Panc1 (cell line): ENCODE measurements around the gene KCNA5. TPM values are rescaled to one million over a fixed set of nuclear protein-coding genes. Genes with fewer than 3 reads are reported as not detected.

Experiments used
- ATAC-seq: fragments of 200-7000 bp; cut with Tn5 transposase; 2 replicates; pipeline ENCODE4 v1.9.1; 2020; ENCODE audit warnings: mild to moderate bottlenecking, moderate library complexity
- BruUV-seq: library from RNA; stranded (reverse); fragments of 400-500 nt; replicated peaks from 2 replicates; lab custom pipeline; 2021; lab: Mats Ljungman, UMichigan
- CTCF ChIA-PET: fragments of 300-600 bp; sonication (Branson Sonifier 250); formaldehyde crosslinking; loops from one replicate; lab custom pipeline; 2022; ENCODE audit warnings: antibody characterized with exemption; lab: Charles Lee
- POLR2A ChIA-PET: fragments of 300-600 bp; sonication (Branson Sonifier 250); formaldehyde crosslinking; loops from one replicate; lab custom pipeline; 2022; ENCODE audit warnings: antibody characterized with exemption; lab: Charles Lee
- DNase-seq: peaks from one replicate; pipeline ENCODE4 v3.0.0-alpha.2; 2010; ENCODE audit warnings: low read depth, low spot score
- H3K27ac ChIP-seq: 2 replicates; pipeline ENCODE4 v1.5.1; 2011; ENCODE audit warnings: mild to moderate bottlenecking, low read length, inconsistent platforms
- H3K27me3 ChIP-seq: fragments of 200-500 bp; sonication (Bioruptor generic); 2 replicates; pipeline ENCODE4 v1.6.0; 2014; ENCODE audit warnings: low read length, inconsistent platforms; ENCODE audit not compliant: control insufficient read depth, insufficient read depth
- H3K36me3 ChIP-seq: fragments of 200-500 bp; sonication (Bioruptor generic); 2 replicates; pipeline ENCODE4 v1.5.1; 2014; ENCODE audit warnings: inconsistent platforms, mild to moderate bottlenecking, low read length, moderate library complexity; ENCODE audit not compliant: control insufficient read depth, insufficient read depth
- H3K4me1 ChIP-seq: 2 replicates; pipeline ENCODE4 v1.5.1; 2011; ENCODE audit warnings: inconsistent platforms, mild to moderate bottlenecking, low read length, moderate library complexity; ENCODE audit not compliant: control insufficient read depth, insufficient read depth
- H3K4me3 ChIP-seq, 2 experiments: 2 replicates each; pipeline ENCODE4 v1.5.1; 2011 to 2012; ENCODE audit warnings: low read depth in 2 of 2, low read length in 2 of 2, mild to moderate bottlenecking in 2 of 2, inconsistent platforms in 1 of 2, moderate library complexity in 1 of 2
- H3K9me3 ChIP-seq: fragments of 200-500 bp; sonication (Bioruptor generic); 2 replicates; pipeline ENCODE4 v1.5.1; 2014; ENCODE audit warnings: low read depth, mild to moderate bottlenecking, inconsistent platforms, low read length, moderate library complexity; ENCODE audit not compliant: control insufficient read depth, insufficient read depth
- POLR2AphosphoS5 ChIP-seq: IDR thresholded peaks from 2 replicates; pipeline ENCODE4 v1.6.1; 2012; ENCODE audit warnings: mild to moderate bottlenecking, low read depth, low read length, moderate library complexity
- SIN3A ChIP-seq: IDR thresholded peaks from 2 replicates; pipeline ENCODE4 v1.6.1; 2012; ENCODE audit warnings: low read depth, mild to moderate bottlenecking, low read length, moderate library complexity, borderline replicate concordance; ENCODE audit not compliant: insufficient read depth
- TCF7L2 ChIP-seq: IDR thresholded peaks from 2 replicates; pipeline ENCODE4 v1.6.1; 2011; ENCODE audit warnings: mild to moderate bottlenecking, low read depth, low read length, inconsistent platforms
- in situ Hi-C: cut with HindIII; loops from 2 replicates; pipeline ENCODE4 v1.10.0; 2016; ENCODE audit warnings: low sequenced_read_pairs, low pct_unique_long_range_greater_than_20kb
- intact Hi-C: fragments of 100-400 bp; cut with micrococcal nuclease; formaldehyde crosslinking; loops from one replicate; pipeline ENCODE4 v1.10.0; 2022; ENCODE audit not compliant: unreplicated experiment
- total RNA-seq: library from RNA; stranded (reverse); gene quantifications from one replicate; pipeline ENCODE4 v1.2.1, GENCODE V29; 2021; ENCODE audit not compliant: unreplicated experiment
- TF ChIP-seq, protein P1 (sequence below), 2 experiments: IDR thresholded peaks; 2 replicates each; pipeline ENCODE4 v1.6.1; 2011 to 2012; ENCODE audit warnings: low read depth in 2 of 2, control low read depth in 1 of 2, low read length in 1 of 2, mild to moderate bottlenecking in 1 of 2, moderate library complexity in 1 of 2; ENCODE audit not compliant: insufficient read depth in 1 of 2
- TF ChIP-seq, protein P2 (sequence below): fragments of 450-650 bp; IDR thresholded peaks from 2 replicates; pipeline ENCODE4 v1.5.1; 2017; ENCODE audit warnings: mild to moderate bottlenecking

Gene KCNA5
- total RNA-seq, 1 experiment from 2014 or later: not detected

DNA sequence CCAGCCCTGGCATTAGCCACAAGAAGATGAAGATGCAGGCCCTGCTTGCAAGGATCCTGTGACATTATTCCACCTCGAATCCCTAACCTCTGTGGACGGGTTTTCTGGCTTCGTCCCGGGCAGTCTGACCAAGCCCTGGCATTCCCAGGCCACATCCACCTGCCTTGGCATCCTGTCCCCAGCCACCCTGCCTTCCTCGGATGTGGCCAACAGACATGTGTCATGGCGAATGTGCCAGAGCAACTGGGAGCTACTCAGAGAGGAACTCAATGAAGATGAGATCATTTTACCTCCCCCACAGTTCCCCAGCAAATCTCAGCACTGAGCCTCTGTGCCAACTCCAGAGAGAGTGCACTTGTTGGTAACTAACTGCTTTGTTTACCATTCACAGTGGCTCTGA lies 33.5 kb upstream of the KCNA5 start:
- Histone ChIP-seq H3K4me3 (no peak overlapping the region), H3K27me3 (no peaks in the 10 kb centered on the region; the same call in 1 of the 2 replicates), H3K36me3 (no peaks in the 10 kb centered on the region), H3K4me1 (no peaks in the 10 kb centered on the region), H3K9me3 (no peaks in the 10 kb centered on the region), H3K27ac (no peak overlapping the region)
- ChIA-PET CTCF (no interaction called here), POLR2A (no interaction called here)
- no TSS peak for BruUV-seq
- in situ Hi-C loops: no loop called here
- intact Hi-C loops: no loop called here
- no peak for DNase-seq
- TF ChIP-seq, protein P1, sequence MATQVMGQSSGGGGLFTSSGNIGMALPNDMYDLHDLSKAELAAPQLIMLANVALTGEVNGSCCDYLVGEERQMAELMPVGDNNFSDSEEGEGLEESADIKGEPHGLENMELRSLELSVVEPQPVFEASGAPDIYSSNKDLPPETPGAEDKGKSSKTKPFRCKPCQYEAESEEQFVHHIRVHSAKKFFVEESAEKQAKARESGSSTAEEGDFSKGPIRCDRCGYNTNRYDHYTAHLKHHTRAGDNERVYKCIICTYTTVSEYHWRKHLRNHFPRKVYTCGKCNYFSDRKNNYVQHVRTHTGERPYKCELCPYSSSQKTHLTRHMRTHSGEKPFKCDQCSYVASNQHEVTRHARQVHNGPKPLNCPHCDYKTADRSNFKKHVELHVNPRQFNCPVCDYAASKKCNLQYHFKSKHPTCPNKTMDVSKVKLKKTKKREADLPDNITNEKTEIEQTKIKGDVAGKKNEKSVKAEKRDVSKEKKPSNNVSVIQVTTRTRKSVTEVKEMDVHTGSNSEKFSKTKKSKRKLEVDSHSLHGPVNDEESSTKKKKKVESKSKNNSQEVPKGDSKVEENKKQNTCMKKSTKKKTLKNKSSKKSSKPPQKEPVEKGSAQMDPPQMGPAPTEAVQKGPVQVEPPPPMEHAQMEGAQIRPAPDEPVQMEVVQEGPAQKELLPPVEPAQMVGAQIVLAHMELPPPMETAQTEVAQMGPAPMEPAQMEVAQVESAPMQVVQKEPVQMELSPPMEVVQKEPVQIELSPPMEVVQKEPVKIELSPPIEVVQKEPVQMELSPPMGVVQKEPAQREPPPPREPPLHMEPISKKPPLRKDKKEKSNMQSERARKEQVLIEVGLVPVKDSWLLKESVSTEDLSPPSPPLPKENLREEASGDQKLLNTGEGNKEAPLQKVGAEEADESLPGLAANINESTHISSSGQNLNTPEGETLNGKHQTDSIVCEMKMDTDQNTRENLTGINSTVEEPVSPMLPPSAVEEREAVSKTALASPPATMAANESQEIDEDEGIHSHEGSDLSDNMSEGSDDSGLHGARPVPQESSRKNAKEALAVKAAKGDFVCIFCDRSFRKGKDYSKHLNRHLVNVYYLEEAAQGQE (IDR thresholded peaks at IDR 0.05; ENCODE audit: insufficient read depth in 1 of 2, low read depth in 2 of 2, low read length in 1 of 2): no peak
- TF ChIP-seq, protein P2, sequence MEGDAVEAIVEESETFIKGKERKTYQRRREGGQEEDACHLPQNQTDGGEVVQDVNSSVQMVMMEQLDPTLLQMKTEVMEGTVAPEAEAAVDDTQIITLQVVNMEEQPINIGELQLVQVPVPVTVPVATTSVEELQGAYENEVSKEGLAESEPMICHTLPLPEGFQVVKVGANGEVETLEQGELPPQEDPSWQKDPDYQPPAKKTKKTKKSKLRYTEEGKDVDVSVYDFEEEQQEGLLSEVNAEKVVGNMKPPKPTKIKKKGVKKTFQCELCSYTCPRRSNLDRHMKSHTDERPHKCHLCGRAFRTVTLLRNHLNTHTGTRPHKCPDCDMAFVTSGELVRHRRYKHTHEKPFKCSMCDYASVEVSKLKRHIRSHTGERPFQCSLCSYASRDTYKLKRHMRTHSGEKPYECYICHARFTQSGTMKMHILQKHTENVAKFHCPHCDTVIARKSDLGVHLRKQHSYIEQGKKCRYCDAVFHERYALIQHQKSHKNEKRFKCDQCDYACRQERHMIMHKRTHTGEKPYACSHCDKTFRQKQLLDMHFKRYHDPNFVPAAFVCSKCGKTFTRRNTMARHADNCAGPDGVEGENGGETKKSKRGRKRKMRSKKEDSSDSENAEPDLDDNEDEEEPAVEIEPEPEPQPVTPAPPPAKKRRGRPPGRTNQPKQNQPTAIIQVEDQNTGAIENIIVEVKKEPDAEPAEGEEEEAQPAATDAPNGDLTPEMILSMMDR: no peak
- no peak for TF ChIP-seq POLR2AphosphoS5
- no peak for TF ChIP-seq TCF7L2
- no peak for TF ChIP-seq SIN3A
- ATAC-seq: no peak

DNA sequence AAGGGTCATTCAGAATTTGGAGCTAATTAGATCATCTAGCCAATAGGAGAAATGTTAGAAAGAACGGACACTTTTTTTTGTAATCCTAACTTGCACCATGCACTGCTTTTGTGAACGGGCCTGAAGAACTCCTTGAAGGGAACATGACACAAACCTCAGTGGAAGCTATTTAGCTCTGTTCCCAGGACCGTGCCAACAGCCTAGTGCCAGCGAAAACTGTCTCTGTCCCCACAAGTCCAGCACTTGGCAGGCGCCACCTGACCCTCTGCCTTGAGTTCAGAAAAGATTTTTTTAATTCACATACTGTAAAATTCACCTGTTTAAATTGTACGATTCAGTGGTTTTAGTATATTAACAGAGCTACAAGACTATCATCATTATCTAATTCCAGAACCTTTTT lies 31.3 kb upstream of the KCNA5 start:
- POLR2A ChIA-PET: no interaction called here
- intact Hi-C loops: no loop called here
- in situ Hi-C loops: no loop called here

More for the DNA sequence above, 31.3 kb upstream of the KCNA5 start:
- Histone ChIP-seq H3K4me1 (no peaks in the 10 kb centered on the region), H3K4me3 (no peak overlapping the region), H3K27ac (no peak overlapping the region), H3K36me3 (no peaks in the 10 kb centered on the region), H3K9me3 (no peaks in the 10 kb centered on the region), H3K27me3 (no peaks in the 10 kb centered on the region; the same call in 1 of the 2 replicates)
- ATAC-seq: no peak
- no peak for TF ChIP-seq SIN3A
- no peak for TF ChIP-seq POLR2AphosphoS5
- TF ChIP-seq TCF7L2: no peak
- TF ChIP-seq, protein P1 (IDR thresholded peaks at IDR 0.05; ENCODE audit: insufficient read depth in 1 of 2, low read depth in 2 of 2, low read length in 1 of 2): no peak
- TF ChIP-seq, protein P2: no peak
- DNase-seq: no peak
- no TSS peak for BruUV-seq
- CTCF ChIA-PET: interaction anchor here (0.6 kb wide), 2 partner anchors 156 to 285 kb away, joined by 4 to 7 read pairs; no protein-coding TSS in a partner anchor
